Osteoblast (primary cell): ENCODE measurements around the gene CMPK2. TPM values are rescaled to one million over a fixed set of nuclear protein-coding genes. Genes with fewer than 3 reads are reported as not detected.
A peak's percentile ranks its signal among the peaks of the same experiment; 100 is the strongest.

Experiments
- DNase-seq: peaks from one replicate; pipeline ENCODE4 v3.0.0; 2011; ENCODE audit warnings: low spot score, mixed read lengths; ENCODE audit not compliant: insufficient read length; ENCODE audit errors: missing footprints
- H2AFZ ChIP-seq: 2 replicates; pipeline ENCODE4 v1.6.0; 2011; ENCODE audit warnings: mild to moderate bottlenecking, low read length
- H3K27ac ChIP-seq: 2 replicates; pipeline ENCODE4 v1.5.1; 2011; ENCODE audit warnings: mild to moderate bottlenecking, low read depth, low read length, moderate library complexity
- H3K27me3 ChIP-seq: 2 replicates; pipeline ENCODE4 v1.6.0; 2012; ENCODE audit warnings: mild to moderate bottlenecking, control low read depth, inconsistent platforms, low read length, moderate library complexity; ENCODE audit not compliant: insufficient read depth
- H3K36me3 ChIP-seq: 2 replicates; pipeline ENCODE4 v1.5.1; 2011; ENCODE audit warnings: mild to moderate bottlenecking, low read length, control low read depth, moderate library complexity; ENCODE audit not compliant: insufficient read depth
- H3K4me1 ChIP-seq: 2 replicates; pipeline ENCODE4 v1.5.1; 2011; ENCODE audit warnings: mild to moderate bottlenecking, low read length, control low read depth, moderate library complexity; ENCODE audit not compliant: insufficient read depth
- H3K4me2 ChIP-seq: 2 replicates; pipeline ENCODE4 v1.6.0; 2011; ENCODE audit warnings: mild to moderate bottlenecking, low read length; ENCODE audit not compliant: insufficient read depth
- H3K4me3 ChIP-seq: fragments of 200-600 bp; sonication (generic); 3 replicates; pipeline ENCODE4 v1.5.1; 2012; ENCODE audit warnings: mild to moderate bottlenecking, low read length, inconsistent platforms; ENCODE audit not compliant: insufficient read depth
- H3K79me2 ChIP-seq: 2 replicates; pipeline ENCODE4 v1.6.0; 2012; ENCODE audit warnings: mild to moderate bottlenecking, low read length, control low read depth, inconsistent platforms; ENCODE audit not compliant: insufficient read depth
- H3K9me3 ChIP-seq: 2 replicates; pipeline ENCODE4 v1.5.1; 2011; ENCODE audit warnings: low read depth, low read length, control low read depth
- H4K20me1 ChIP-seq: 2 replicates; pipeline ENCODE4 v1.6.0; 2012; ENCODE audit warnings: mild to moderate bottlenecking, low read length, control low read depth; ENCODE audit not compliant: insufficient read depth
- total RNA-seq: library from RNA; depleted of rRNA; stranded (reverse); fragments of >200 nt; gene quantifications from 2 replicates; pipeline ENCODE4 v1.2.3, GENCODE V29; 2012
- TF ChIP-seq, protein P1 (sequence below): IDR thresholded peaks from 2 replicates; pipeline ENCODE4 v1.5.1; 2011; ENCODE audit warnings: mild to moderate bottlenecking, low read depth, low read length, moderate library complexity; ENCODE audit errors: extremely low read depth

Gene CMPK2
- total RNA-seq, 1 donor, result 2.2 TPM

DNA sequence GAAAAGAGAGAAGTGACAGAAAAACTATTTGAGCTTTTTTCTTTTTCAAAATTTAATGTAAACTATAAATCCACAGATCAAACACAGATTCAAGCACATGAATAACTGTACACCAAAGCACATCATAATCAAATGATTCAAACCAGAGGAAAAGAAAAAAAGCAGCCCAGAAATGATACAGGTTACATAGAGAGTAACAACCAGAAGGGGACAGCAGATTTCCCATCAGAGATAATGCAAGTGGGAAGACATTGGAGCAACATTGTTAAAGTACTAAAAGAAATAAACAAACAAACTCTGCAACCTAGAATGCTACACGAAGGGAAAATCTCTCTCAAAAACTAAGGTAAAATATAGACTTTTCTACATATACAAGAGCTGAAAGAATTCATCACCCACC is 34.5 kb downstream of the CMPK2 start:
- no peaks in the 10 kb centered on the region for H4K20me1 ChIP-seq
- no peak overlapping the region for H3K27ac ChIP-seq
- no peaks in the 10 kb centered on the region for H3K27me3 ChIP-seq
- no peak overlapping the region for H3K4me2 ChIP-seq
- no peak overlapping the region for H2AFZ ChIP-seq
- no peaks in the 10 kb centered on the region for H3K9me3 ChIP-seq
- H3K4me1 ChIP-seq, result no peaks in the 10 kb centered on the region
- H3K36me3 ChIP-seq, result no peaks in the 10 kb centered on the region
- TF ChIP-seq, protein P1, sequence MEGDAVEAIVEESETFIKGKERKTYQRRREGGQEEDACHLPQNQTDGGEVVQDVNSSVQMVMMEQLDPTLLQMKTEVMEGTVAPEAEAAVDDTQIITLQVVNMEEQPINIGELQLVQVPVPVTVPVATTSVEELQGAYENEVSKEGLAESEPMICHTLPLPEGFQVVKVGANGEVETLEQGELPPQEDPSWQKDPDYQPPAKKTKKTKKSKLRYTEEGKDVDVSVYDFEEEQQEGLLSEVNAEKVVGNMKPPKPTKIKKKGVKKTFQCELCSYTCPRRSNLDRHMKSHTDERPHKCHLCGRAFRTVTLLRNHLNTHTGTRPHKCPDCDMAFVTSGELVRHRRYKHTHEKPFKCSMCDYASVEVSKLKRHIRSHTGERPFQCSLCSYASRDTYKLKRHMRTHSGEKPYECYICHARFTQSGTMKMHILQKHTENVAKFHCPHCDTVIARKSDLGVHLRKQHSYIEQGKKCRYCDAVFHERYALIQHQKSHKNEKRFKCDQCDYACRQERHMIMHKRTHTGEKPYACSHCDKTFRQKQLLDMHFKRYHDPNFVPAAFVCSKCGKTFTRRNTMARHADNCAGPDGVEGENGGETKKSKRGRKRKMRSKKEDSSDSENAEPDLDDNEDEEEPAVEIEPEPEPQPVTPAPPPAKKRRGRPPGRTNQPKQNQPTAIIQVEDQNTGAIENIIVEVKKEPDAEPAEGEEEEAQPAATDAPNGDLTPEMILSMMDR, result no peak
- no peak for DNase-seq
- no peak overlapping the region for H3K4me3 ChIP-seq
- H3K79me2 ChIP-seq, result no peaks in the 10 kb centered on the region

DNA sequence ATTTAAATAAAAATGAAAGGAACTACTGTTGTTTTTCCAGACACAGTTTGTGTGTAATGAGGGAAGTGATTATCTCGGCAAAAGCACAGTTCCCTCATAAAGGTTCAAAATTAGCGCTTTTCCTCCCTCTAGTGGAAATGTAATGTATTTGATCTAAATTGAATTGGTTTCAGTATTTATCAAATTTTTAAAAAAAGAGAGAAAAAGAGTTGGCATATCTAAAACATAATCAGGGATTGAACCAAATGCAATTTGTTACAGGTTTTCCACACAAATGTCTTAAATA is 37.5 kb downstream of the CMPK2 start:
- DNase-seq, result no peak
- Histone ChIP-seq H3K4me1 (no peaks in the 10 kb centered on the region), H2AFZ (no peak overlapping the region), H3K79me2 (no peaks in the 10 kb centered on the region), H3K36me3 (no peaks in the 10 kb centered on the region), H4K20me1 (no peaks in the 10 kb centered on the region), H3K27me3 (no peaks in the 10 kb centered on the region), H3K27ac (no peak overlapping the region), H3K9me3 (no peaks in the 10 kb centered on the region), H3K4me2 (no peak overlapping the region), H3K4me3 (no peak overlapping the region)
- TF ChIP-seq, protein P1, result peak; percentile 38

DNA sequence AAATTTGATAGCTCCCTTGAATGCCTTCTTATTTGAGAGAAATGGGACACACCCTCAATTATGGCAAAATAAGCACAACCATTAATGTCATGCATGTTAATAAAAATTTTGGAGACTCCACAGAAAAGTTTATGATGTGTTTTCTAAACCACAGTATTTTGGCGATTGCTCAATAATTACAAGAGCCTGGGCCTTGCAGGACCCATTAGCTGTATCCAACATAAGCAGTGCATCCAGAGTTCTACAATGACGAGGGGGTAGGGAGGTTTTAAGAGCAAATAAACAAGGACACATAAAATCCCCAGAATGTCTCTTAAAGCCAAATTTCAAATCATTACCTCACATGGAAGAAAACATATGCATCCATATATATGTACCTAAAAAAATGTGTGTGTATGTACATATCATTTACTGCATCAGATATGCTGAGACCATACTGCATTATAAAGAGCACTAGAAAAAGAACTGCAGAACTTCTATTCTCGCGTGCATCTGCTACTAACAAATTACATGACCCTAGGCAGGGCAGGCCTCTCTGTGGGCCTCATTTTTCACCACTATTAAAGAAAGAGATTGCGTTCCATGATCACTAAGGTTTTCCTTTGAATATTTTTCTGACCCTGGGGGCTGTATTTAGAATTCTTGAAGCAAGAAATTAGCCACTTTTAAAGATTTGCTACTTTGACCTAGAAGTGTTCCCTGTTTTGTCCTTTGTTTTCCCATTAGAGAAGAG is 38.0 kb downstream of the CMPK2 start:
- no peak for DNase-seq
- no peak overlapping the region for H3K4me3 ChIP-seq
- H3K79me2 ChIP-seq, result no peaks in the 10 kb centered on the region
- H3K9me3 ChIP-seq, result no peaks in the 10 kb centered on the region
- H3K4me2 ChIP-seq, result no peak overlapping the region
- H3K27ac ChIP-seq, result no peak overlapping the region
- H3K36me3 ChIP-seq, result no peaks in the 10 kb centered on the region
- TF ChIP-seq, protein P1, result no peak
- no peaks in the 10 kb centered on the region for H4K20me1 ChIP-seq
- H3K4me1 ChIP-seq, result no peaks in the 10 kb centered on the region
- H3K27me3 ChIP-seq, result no peaks in the 10 kb centered on the region
- H2AFZ ChIP-seq, result no peak overlapping the region

DNA sequence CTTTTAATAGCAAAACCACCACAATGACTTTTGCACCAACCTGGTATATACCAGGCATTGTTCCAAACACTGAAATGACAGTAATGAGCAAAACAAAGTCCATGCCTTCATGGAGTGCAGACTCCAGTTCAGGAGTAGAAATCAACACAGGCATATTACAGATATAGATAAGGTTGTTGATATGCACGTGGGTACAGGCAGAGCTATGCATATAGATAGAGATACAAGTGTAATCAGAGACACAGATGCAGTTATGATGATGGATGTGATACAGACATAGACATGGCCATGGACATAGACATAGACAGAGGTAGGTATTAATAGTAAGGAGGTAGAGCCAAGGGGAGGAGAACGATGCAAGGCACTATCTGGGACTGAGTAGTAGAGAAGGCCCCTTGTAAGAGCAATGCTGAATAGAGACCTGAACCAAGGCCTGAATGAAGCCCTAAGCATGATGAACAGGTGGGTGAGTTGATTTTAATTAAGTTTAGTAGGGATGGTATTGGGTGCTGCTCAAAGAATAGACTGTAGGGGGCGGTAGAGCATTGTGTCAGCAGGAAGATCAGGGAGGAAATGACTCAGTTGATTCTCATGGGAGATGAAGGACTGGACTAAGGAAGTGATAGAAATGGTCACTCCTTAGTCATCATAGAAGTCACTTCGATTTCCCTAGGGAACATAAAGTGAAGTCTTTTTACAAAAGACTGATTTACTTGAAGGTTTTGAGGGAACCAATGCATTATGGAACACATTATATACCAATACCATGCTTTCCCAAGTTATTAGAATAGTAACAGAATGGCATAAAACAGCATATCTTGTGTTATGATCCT is 39.4 kb downstream of the CMPK2 start:
- Histone ChIP-seq H2AFZ (no peak overlapping the region), H3K36me3 (no peaks in the 10 kb centered on the region), H3K4me2 (no peak overlapping the region), H3K9me3 (no peaks in the 10 kb centered on the region), H4K20me1 (no peaks in the 10 kb centered on the region), H3K79me2 (no peaks in the 10 kb centered on the region), H3K27me3 (no peaks in the 10 kb centered on the region), H3K27ac (no peak overlapping the region), H3K4me3 (no peak overlapping the region), H3K4me1 (no peaks in the 10 kb centered on the region)
- TF ChIP-seq, protein P1, result peak; percentile 33
- no peak for DNase-seq
